ENCODE data around the gene NAV2. TPM values are rescaled to one million over a fixed set of nuclear protein-coding genes. Genes with fewer than 3 reads are reported as not detected.
"Not testable (repeated sequence)": the region's sequence is repeated elsewhere in the genome, so short reads cannot be mapped to it uniquely, and the experiment has no call there.

The NAV2 gene
- total RNA-seq, 2 donors from 2014 or later, result 26.4 to 35.5 TPM

DNA sequence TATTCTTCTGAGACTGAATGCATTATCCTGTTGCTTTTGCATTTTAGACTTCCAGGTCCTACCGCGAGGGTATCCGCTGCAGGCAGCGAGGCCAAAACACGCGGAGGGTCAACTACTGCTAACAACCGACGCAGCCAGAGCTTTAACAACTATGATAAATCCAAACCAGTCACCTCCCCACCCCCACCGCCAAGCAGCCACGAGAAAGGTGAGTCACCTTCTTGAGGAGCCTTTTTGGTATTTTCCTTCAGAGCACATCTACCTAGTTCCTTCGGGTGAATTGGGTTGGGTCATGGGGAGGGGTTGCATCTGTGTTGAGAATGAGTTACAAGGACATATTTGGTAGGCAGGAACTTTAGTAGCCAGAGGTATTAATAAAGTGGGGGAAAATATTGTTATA lies 179.8 kb downstream of the NAV2 start:
- Histone ChIP-seq H3K9me3 (no peaks in the 10 kb centered on the region), H3K4me1 (peaks cover 9% of the 10 kb centered on the region), H3K36me3 (replicated peaks in 1 of 2; ENCODE audit: insufficient read depth in 1 of 2, low read depth in 2 of 2) (no peaks in the 10 kb centered on the region), H3K27ac (no peak overlapping the region), H3K27me3 (no peaks in the 10 kb centered on the region), H3K4me3 (no peak overlapping the region)
- no peak for DNase-seq
- no peak for ATAC-seq
- no peak for TF ChIP-seq POLR2A (IDR thresholded peaks at IDR 0.05)
- TF ChIP-seq, protein P1, sequence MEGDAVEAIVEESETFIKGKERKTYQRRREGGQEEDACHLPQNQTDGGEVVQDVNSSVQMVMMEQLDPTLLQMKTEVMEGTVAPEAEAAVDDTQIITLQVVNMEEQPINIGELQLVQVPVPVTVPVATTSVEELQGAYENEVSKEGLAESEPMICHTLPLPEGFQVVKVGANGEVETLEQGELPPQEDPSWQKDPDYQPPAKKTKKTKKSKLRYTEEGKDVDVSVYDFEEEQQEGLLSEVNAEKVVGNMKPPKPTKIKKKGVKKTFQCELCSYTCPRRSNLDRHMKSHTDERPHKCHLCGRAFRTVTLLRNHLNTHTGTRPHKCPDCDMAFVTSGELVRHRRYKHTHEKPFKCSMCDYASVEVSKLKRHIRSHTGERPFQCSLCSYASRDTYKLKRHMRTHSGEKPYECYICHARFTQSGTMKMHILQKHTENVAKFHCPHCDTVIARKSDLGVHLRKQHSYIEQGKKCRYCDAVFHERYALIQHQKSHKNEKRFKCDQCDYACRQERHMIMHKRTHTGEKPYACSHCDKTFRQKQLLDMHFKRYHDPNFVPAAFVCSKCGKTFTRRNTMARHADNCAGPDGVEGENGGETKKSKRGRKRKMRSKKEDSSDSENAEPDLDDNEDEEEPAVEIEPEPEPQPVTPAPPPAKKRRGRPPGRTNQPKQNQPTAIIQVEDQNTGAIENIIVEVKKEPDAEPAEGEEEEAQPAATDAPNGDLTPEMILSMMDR (IDR thresholded peaks at IDR 0.05), result no peak
- intact Hi-C loops (cut with DNase I), result no loop called here
- WGBS, 2 donors, result 92 to 94% methylated on average over 11 of the region's 11 CpGs

DNA sequence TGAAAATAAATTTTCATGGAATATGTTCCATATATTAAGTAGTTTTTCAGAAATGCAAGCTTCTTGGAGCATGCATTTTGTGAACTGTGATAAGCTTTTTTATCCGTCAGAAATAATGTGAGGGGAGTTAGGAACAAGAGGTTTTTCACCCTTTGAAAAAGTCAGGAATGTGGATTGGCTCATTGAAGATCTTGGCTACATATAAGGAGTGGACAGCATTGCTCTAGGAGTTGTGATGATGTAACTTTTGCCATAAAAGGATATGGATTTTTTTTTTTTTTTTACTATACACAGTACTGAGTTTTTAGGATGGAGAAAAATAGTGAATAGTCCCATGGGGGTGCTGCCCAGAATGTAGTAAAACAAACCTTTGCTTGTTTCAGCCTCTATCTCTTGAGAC lies 180.2 kb downstream of the NAV2 start:
- Histone ChIP-seq H3K9me3 (no peaks in the 10 kb centered on the region), H3K27me3 (no peaks in the 10 kb centered on the region), H3K4me3 (no peak overlapping the region), H3K36me3 (replicated peaks in 1 of 2; ENCODE audit: insufficient read depth in 1 of 2, low read depth in 2 of 2) (no peaks in the 10 kb centered on the region), H3K4me1 (peaks cover 9% of the 10 kb centered on the region), H3K27ac (no peak overlapping the region)
- 92 to 97% methylated on average over 1 of the region's 1 CpG for WGBS, 2 donors
- ATAC-seq (no peak), DNase-seq (no peak)
- TF ChIP-seq, protein P1 (IDR thresholded peaks at IDR 0.05), result no peak
- no peak for TF ChIP-seq POLR2A (IDR thresholded peaks at IDR 0.05)
- intact Hi-C loops (cut with DNase I), result no loop called here

DNA sequence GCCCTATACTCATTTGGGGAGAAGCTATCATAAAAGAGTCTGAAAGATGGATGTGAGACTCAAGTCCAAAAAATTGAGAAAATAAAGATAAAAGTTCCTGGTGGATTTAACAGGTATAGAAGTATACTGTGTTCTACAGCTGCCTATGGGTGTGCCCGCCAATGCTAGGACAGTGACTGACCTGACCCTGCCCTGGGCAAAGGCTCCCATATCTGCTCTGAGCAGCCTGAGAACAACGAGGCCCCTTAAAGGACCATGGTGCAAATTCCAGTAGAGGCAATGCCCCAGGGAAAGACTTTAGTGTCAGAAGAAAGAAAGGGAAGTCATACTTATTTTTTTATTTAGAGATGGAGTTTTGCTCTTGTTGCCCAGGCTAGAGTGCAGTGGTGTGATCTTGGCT lies 181.8 kb downstream of the NAV2 start:
- intact Hi-C loops (cut with DNase I), result no loop called here
- Histone ChIP-seq H3K9me3 (no peaks in the 10 kb centered on the region), H3K36me3 (replicated peaks in 1 of 2; ENCODE audit: insufficient read depth in 1 of 2, low read depth in 2 of 2) (no peaks in the 10 kb centered on the region), H3K4me3 (no peak overlapping the region), H3K27ac (no peak overlapping the region), H3K4me1 (peaks cover 9% of the 10 kb centered on the region), H3K27me3 (no peaks in the 10 kb centered on the region)
- WGBS, 2 donors, result 91 to 94% methylated on average over 2 of the region's 2 CpGs
- TF ChIP-seq POLR2A (IDR thresholded peaks at IDR 0.05), result no peak
- TF ChIP-seq, protein P1 (IDR thresholded peaks at IDR 0.05), result no peak
- no peak for DNase-seq
- no peak for ATAC-seq

DNA sequence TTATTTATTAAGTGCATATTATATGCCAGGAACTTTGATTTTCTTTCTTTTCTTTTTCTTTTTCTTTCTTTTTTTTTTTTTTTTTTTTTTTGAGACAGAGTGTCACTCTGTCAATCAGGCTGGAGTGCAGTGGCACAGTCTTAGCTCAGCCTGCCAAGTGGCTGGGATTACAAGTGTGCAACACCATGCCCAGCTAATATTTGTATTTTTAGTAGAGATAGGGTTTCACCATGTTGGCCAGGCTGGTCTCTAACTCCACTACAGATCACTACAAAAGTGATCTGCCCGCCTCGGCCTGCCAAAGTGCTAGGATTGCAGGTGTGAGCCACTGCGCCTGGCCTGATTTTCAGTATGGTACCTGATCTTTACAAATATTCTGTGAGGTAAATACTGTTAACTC lies 182.4 kb downstream of the NAV2 start:
- H3K4me1 ChIP-seq; H3K27me3 ChIP-seq; H3K9me3 ChIP-seq; H3K36me3 ChIP-seq (replicated peaks in 1 of 2; ENCODE audit: insufficient read depth in 1 of 2, low read depth in 2 of 2); intact Hi-C loops (cut with DNase I); H3K4me3 ChIP-seq: not testable (repeated sequence)
- WGBS, 2 donors, result 54 to 55% methylated on average over 3 of the region's 3 CpGs
- H3K27ac ChIP-seq, result peak overlapping the region in 1 of 4 donors; percentile 52
- ATAC-seq, result peak; percentile 40
- peak in 3 of 4 donors; percentile 25 to 63 (median 52) for DNase-seq

DNA sequence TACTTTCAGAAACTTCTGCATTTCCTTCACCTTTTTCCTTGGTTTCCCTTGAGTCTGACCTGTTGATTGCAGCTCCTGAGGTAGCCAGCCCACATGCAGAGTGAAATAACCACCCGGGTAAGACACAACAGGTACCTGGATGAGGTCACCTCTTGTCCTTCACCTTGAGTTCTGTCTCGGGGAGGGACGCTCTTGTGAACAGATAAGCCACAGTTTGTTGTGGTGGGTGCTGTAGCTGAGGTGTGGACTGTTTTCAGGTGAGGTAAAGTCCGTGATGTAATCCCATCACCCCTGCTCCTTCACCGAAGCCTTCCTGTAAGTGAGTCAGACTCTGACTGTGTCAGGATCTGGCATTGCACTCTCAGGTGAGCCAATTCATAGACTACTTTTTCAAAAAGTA lies 183.1 kb downstream of the NAV2 start:
- no peaks in the 10 kb centered on the region for H3K27me3 ChIP-seq
- H3K27ac ChIP-seq, result no peak overlapping the region
- peaks cover 9% of the 10 kb centered on the region for H3K4me1 ChIP-seq
- no peaks in the 10 kb centered on the region for H3K9me3 ChIP-seq
- intact Hi-C loops (cut with DNase I), result no loop called here
- WGBS, 2 donors, result 60 to 64% methylated on average over 5 of the region's 5 CpGs
- DNase-seq (peak in 1 of 4 donors; percentile 44), ATAC-seq (peak; percentile 55)
- H3K4me3 ChIP-seq, result no peak overlapping the region
- H3K36me3 ChIP-seq (replicated peaks in 1 of 2; ENCODE audit: insufficient read depth in 1 of 2, low read depth in 2 of 2), result no peaks in the 10 kb centered on the region
- no peak for TF ChIP-seq POLR2A (IDR thresholded peaks at IDR 0.05)
- TF ChIP-seq, protein P1 (IDR thresholded peaks at IDR 0.05), result peak in 1 of 7 experiments; percentile 11

All from body of pancreas (tissue), 4 donors.